Measurements from ENCODE around the gene CASP8AP2. TPM values are rescaled to one million over a fixed set of nuclear protein-coding genes. Genes with fewer than 3 reads are reported as not detected.

The CASP8AP2 gene
- total and polyA plus RNA-seq, 9 of the 15 experiments (the other 6 are each of a cell fraction or from before 2014, with no cell fraction given): 10.6 to 30.0 (median 19.1) TPM

GRCh38 chr6:89866024-89866678 is 36.5 kb downstream of the CASP8AP2 start (continued):
- TF ChIP-seq MGA (IDR thresholded peaks at IDR 0.05): peak; percentile 37; the same call in 1 of the 2 replicates
- TF ChIP-seq ZNF77 (CRISPR knock-in tag; IDR thresholded peaks at IDR 0.05): no peak

Data from K562 (cell line).